ENCODE data around the gene RNF220.

GRCh38 chr1:44408212-44408582, 3.1 kb downstream of the RNF220 start:
- TF ChIP-seq, protein P1, sequence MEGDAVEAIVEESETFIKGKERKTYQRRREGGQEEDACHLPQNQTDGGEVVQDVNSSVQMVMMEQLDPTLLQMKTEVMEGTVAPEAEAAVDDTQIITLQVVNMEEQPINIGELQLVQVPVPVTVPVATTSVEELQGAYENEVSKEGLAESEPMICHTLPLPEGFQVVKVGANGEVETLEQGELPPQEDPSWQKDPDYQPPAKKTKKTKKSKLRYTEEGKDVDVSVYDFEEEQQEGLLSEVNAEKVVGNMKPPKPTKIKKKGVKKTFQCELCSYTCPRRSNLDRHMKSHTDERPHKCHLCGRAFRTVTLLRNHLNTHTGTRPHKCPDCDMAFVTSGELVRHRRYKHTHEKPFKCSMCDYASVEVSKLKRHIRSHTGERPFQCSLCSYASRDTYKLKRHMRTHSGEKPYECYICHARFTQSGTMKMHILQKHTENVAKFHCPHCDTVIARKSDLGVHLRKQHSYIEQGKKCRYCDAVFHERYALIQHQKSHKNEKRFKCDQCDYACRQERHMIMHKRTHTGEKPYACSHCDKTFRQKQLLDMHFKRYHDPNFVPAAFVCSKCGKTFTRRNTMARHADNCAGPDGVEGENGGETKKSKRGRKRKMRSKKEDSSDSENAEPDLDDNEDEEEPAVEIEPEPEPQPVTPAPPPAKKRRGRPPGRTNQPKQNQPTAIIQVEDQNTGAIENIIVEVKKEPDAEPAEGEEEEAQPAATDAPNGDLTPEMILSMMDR (optimal IDR thresholded peaks at IDR 0.05 in 1 of 3, IDR thresholded peaks at IDR 0.05 in 1 of 3, conservative IDR thresholded peaks at IDR 0.05 in 1 of 3; ENCODE audit: extremely low read depth in 1 of 3, insufficient read depth in 2 of 3, low read length in 3 of 3), result no peak
- TF ChIP-seq EZH2 (IDR thresholded peaks at IDR 0.05; ENCODE audit: low read length), result peak; percentile 72
